ENCODE data around the gene EEIG2. TPM values are rescaled to one million over a fixed set of nuclear protein-coding genes. Genes with fewer than 3 reads are reported as not detected.

EEIG2 gene
- total RNA-seq, 1 donor from 2014 or later: 7.5 TPM

DNA sequence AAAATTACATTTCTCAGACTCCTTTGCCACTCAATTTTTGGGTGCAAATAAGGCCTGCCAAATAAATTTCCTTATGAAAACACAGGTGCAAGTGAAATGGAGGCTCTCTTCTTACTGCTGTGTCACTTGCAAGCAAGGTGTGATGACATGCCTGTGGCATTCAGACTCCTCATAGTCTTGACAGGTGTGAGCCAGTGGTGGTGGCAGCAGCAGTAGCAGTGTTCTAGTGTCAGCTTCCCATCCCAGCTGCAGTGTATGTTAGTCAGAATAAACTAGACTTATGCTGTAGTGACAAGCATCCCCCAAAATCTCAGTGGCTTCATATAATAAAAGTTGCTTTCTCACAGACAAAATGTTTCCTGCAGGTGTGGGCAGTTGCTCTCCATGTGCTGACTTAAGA lies 3.8 kb upstream of the EEIG2 start:
- H3K36me3 ChIP-seq: no peaks in the 10 kb centered on the region
- H3K4me1 ChIP-seq: peaks cover 14% of the 10 kb centered on the region
- no peak overlapping the region for H3K4me3 ChIP-seq
- H3K27me3 ChIP-seq (ENCODE audit: low read depth): no peaks in the 10 kb centered on the region
- no peaks in the 10 kb centered on the region for H3K9me3 ChIP-seq (replicated peaks)
- TF ChIP-seq, protein P1, sequence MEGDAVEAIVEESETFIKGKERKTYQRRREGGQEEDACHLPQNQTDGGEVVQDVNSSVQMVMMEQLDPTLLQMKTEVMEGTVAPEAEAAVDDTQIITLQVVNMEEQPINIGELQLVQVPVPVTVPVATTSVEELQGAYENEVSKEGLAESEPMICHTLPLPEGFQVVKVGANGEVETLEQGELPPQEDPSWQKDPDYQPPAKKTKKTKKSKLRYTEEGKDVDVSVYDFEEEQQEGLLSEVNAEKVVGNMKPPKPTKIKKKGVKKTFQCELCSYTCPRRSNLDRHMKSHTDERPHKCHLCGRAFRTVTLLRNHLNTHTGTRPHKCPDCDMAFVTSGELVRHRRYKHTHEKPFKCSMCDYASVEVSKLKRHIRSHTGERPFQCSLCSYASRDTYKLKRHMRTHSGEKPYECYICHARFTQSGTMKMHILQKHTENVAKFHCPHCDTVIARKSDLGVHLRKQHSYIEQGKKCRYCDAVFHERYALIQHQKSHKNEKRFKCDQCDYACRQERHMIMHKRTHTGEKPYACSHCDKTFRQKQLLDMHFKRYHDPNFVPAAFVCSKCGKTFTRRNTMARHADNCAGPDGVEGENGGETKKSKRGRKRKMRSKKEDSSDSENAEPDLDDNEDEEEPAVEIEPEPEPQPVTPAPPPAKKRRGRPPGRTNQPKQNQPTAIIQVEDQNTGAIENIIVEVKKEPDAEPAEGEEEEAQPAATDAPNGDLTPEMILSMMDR (IDR thresholded peaks at IDR 0.05; ENCODE audit: borderline replicate concordance): no peak
- no peak overlapping the region for H3K27ac ChIP-seq (replicated peaks)
- intact Hi-C loops (cut with micrococcal nuclease): no loop called here
- no peak for DNase-seq

DNA sequence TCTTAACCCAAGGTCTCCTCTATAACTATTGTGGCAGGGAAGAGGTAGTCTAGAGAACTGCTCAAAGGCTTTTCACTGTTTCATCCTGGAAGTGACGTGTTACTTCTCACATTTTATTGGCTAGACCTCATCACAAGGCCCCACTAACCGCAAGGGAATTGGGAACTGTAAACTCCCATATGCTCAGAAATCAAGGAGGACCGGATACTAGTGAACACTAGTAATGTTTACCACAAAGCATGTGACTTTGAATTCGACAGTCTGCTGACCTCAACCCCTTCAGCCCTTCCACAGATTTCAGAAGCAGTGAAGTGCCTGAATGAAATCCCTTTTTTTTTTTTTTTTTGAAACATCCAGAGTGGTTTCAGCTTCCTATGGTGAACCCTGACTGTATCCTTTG lies 3.4 kb upstream of the EEIG2 start:
- Histone ChIP-seq H3K4me3 (no peak overlapping the region), H3K4me1 (peaks cover 18% of the 10 kb centered on the region), H3K27me3 (ENCODE audit: low read depth) (no peaks in the 10 kb centered on the region), H3K27ac (replicated peaks) (peak overlapping the region; percentile 35), H3K36me3 (no peaks in the 10 kb centered on the region), H3K9me3 (replicated peaks) (no peaks in the 10 kb centered on the region)
- intact Hi-C loops (cut with micrococcal nuclease): no loop called here
- no peak for DNase-seq
- TF ChIP-seq, protein P1 (IDR thresholded peaks at IDR 0.05; ENCODE audit: borderline replicate concordance): no peak

DNA sequence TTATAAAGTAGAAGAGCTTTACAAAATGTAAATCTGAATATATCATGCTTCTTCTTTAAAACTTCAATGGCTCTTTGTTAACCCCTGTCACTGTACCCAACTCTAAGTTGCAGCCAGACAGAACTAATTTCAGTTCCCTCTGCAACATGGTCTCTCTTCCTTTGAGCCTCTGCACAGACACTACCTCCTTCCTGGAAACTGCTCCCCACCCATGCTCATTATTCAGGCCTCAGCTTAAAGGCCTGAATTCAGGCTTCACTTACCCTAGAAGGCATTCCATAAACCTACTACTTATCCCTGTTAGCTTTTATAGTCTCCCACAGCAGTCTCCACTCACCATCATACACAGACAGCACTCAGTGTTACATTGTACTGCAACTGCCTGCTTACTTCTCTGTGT lies 2.6 kb upstream of the EEIG2 start:
- Histone ChIP-seq H3K27me3 (ENCODE audit: low read depth) (no peaks in the 10 kb centered on the region), H3K4me3 (no peak overlapping the region), H3K4me1 (peaks cover 26% of the 10 kb centered on the region), H3K36me3 (no peaks in the 10 kb centered on the region), H3K9me3 (replicated peaks) (no peaks in the 10 kb centered on the region), H3K27ac (replicated peaks) (peak overlapping the region; percentile 35)
- no peak for DNase-seq
- intact Hi-C loops (cut with micrococcal nuclease): no loop called here
- TF ChIP-seq, protein P1 (IDR thresholded peaks at IDR 0.05; ENCODE audit: borderline replicate concordance): no peak

DNA sequence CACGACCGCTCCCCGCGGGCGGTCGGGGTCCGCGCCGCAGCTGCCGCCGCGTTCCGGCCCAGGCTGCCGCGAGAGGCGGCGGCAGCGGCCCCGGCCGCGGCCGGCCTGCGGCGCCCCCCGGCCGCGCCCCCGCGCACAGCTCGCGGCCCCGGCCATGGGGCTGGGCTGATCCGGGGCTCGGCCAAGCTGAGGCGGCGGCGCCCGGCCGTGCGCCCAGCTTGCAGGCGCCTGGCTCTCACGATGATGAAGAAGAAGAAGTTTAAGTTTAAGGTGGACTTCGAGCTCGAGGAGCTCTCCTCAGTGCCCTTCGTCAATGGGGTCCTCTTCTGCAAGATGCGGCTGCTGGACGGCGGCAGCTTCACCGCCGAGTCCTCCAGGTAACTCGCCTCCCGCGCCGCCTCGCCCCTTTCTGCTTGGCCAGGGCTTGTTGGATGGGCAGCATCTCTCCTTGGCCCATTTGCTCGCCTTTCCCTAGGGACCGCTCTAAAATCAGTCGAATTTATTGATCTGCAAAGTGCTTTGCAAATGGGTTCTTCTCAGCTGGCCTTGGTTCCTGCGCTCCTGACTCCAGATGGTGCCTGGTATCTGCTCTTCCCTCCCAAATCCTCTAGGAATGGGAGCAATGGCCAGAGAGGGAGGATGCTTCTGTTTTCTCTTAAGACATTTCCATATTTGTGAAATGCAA lies 431 bp downstream of the EEIG2 start:
- Histone ChIP-seq H3K36me3 (no peaks in the 10 kb centered on the region), H3K27ac (replicated peaks) (peak overlapping the region; percentile 72), H3K27me3 (ENCODE audit: low read depth) (no peaks in the 10 kb centered on the region), H3K9me3 (replicated peaks) (no peaks in the 10 kb centered on the region), H3K4me1 (peaks cover 26% of the 10 kb centered on the region), H3K4me3 (peak overlapping the region; percentile 78)
- TF ChIP-seq, protein P1 (IDR thresholded peaks at IDR 0.05; ENCODE audit: borderline replicate concordance): no peak
- intact Hi-C loops (cut with micrococcal nuclease): no loop called here
- peak; percentile 18 for DNase-seq

DNA sequence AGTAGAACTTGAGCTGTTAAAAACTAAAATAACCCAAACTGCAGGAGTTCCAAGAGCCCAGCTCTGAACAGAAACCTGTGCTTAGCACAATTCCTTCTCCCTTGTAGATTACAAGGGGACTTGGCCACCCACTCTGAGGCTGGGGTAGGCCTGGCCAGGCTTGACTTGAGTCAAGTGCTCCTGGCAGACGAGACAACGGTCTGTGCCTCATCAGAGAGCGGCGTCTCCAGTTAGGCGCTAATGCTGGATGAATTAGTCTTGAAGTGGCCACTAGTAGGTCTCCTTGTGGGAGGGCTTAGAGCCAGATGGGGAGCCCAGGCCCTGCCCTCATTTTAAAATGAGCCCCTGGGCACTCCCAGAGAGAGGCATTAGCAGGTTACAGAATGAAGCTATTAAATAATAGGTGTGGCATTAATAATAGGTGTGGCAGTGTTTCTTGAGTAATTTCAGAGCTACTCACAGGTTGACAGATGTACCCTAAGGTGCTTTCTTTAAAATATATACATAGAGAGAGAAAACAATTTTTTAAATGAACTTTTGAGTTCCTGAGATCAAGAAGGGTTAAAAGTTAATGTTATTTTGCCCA lies 1.1 kb downstream of the EEIG2 start:
- intact Hi-C loops (cut with micrococcal nuclease): no loop called here
- peaks cover 26% of the 10 kb centered on the region for H3K4me1 ChIP-seq
- H3K27ac ChIP-seq (replicated peaks): peak overlapping the region; percentile 72

More for the DNA sequence above, 1.1 kb downstream of the EEIG2 start:
- DNase-seq: peak; percentile 29
- peak overlapping the region; percentile 78 for H3K4me3 ChIP-seq
- no peaks in the 10 kb centered on the region for H3K9me3 ChIP-seq (replicated peaks)
- TF ChIP-seq, protein P1 (IDR thresholded peaks at IDR 0.05; ENCODE audit: borderline replicate concordance): peak; percentile 17
- no peaks in the 10 kb centered on the region for H3K27me3 ChIP-seq (ENCODE audit: low read depth)
- no peaks in the 10 kb centered on the region for H3K36me3 ChIP-seq
